GM06990 (cell line): ENCODE measurements around the gene FFAR4.

Experiments used
- DNase-seq: peaks from one replicate; pipeline ENCODE4 v3.0.0-alpha.2; 2011; ENCODE audit not compliant: insufficient read length; ENCODE audit errors: extremely low read depth
- H3K27me3 ChIP-seq: replicated peaks from 2 replicates; pipeline ENCODE4 v1.6.0; 2011; ENCODE audit warnings: low read length; ENCODE audit not compliant: control insufficient read depth, insufficient read depth
- H3K36me3 ChIP-seq: 2 replicates; pipeline ENCODE4 v1.5.1; 2011; ENCODE audit warnings: low read length; ENCODE audit not compliant: control insufficient read depth, insufficient read depth
- H3K4me3 ChIP-seq: replicated peaks from 2 replicates; pipeline ENCODE4 v1.5.1; 2011; ENCODE audit warnings: low read depth, mild to moderate bottlenecking, control low read depth, low read length
- CTCF ChIP-seq: IDR thresholded peaks from 2 replicates; pipeline ENCODE4 v1.5.1; 2011; ENCODE audit warnings: low read length, control low read depth, mild to moderate bottlenecking, inconsistent platforms; ENCODE audit not compliant: insufficient read depth, poor library complexity, severe bottlenecking

Gene FFAR4

GRCh38 chr10:93614101-93614825 lies 47.8 kb downstream of the FFAR4 start:
- H3K36me3 ChIP-seq = no peaks in the 10 kb centered on the region
- DNase-seq = no peak
- no peaks in the 10 kb centered on the region for H3K27me3 ChIP-seq
- TF ChIP-seq CTCF = no peak
- no peak overlapping the region for H3K4me3 ChIP-seq

DNA sequence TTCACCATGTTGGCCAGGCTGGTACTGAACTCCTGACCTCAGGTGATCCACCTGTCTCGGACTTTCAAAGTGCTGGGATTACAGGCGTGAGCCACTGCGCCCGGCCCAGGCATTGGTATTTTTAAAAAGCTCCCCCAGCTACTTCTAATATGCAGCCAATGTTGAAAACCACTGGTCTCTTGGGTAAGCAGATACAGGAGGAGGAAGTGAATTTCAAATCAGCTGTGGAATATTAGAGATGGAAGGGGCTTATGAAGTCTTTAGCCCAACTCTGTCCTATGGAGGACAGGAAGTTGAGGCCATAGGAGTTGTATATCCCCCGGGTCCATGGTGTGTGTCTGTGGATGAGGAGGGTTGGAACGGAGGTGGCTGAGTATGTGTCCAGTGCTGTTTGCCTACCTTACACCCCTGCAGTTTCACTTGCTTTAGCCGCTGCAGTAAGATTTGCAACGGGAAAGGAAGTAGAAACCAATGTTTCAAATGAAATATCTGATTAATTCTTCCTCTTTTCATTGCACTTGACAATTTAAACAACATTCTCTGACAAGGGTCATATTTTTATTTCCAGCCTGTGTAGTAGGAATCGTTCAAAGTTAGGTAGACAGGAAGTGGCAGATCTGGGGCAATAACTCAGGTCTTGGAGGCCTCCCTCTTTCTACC lies 49.2 kb downstream of the FFAR4 start:
- DNase-seq = no peak
- TF ChIP-seq CTCF = no peak

GRCh38 chr10:93620925-93621324 lies 54.5 kb downstream of the FFAR4 start:
- Histone ChIP-seq H3K36me3 (no peaks in the 10 kb centered on the region), H3K27me3 (no peaks in the 10 kb centered on the region), H3K4me3 (no peak overlapping the region)
- DNase-seq = no peak
- TF ChIP-seq CTCF = no peak

More for the DNA sequence above, 49.2 kb downstream of the FFAR4 start:
- Histone ChIP-seq H3K4me3 (no peak overlapping the region), H3K27me3 (no peaks in the 10 kb centered on the region), H3K36me3 (no peaks in the 10 kb centered on the region)

- DNase-seq = peak; percentile 26
- TF ChIP-seq CTCF = no peak
These were observed 56.5 kb downstream of the FFAR4 start for GRCh38 chr10:93622942-93623341.

GRCh38 chr10:93628858-93629257 lies 62.4 kb downstream of the FFAR4 start:
- DNase-seq = no peak
- TF ChIP-seq CTCF = no peak
- H3K4me3 ChIP-seq = no peak overlapping the region

More at GRCh38 chr10:93622942-93623341, 56.5 kb downstream of the FFAR4 start:
- Histone ChIP-seq H3K27me3 (no peaks in the 10 kb centered on the region), H3K36me3 (no peaks in the 10 kb centered on the region), H3K4me3 (no peak overlapping the region)

More at GRCh38 chr10:93628858-93629257, 62.4 kb downstream of the FFAR4 start:
- Histone ChIP-seq H3K27me3 (no peaks in the 10 kb centered on the region), H3K36me3 (no peaks in the 10 kb centered on the region)
